GM23248 (cell line): ENCODE results near the gene DGKB. TPM values are rescaled to one million over a fixed set of nuclear protein-coding genes. Genes with fewer than 3 reads are reported as not detected.

ENCODE experiments used
- DNase-seq: peaks from one replicate; pipeline ENCODE4 v3.0.0-alpha.2; 2015
- H2AFZ ChIP-seq: fragments of 200-600 bp; sonication (generic); 2 replicates; pipeline ENCODE4 v1.6.1; 2016; ENCODE audit warnings: antibody characterized with exemption
- H3F3A ChIP-seq: fragments of 200-600 bp; sonication (generic); 2 replicates; pipeline ENCODE4 v1.6.1; 2016; ENCODE audit warnings: mild to moderate bottlenecking, antibody characterized with exemption, mixed run types; ENCODE audit not compliant: insufficient read depth
- H3K27ac ChIP-seq: fragments of 200-600 bp; sonication (generic); 2 replicates; pipeline ENCODE4 v1.5.1; 2016; ENCODE audit warnings: mild to moderate bottlenecking
- H3K27me3 ChIP-seq: fragments of 200-600 bp; sonication (generic); replicated peaks from 2 replicates; pipeline ENCODE4 v1.6.1; 2016; ENCODE audit warnings: mild to moderate bottlenecking; ENCODE audit not compliant: insufficient read depth
- H3K36me3 ChIP-seq: fragments of 200-600 bp; sonication (generic); 2 replicates; pipeline ENCODE4 v1.6.1; 2016; ENCODE audit warnings: low read depth, mild to moderate bottlenecking
- H3K4me1 ChIP-seq: fragments of 200-600 bp; sonication (generic); 2 replicates; pipeline ENCODE4 v1.6.1; 2016; ENCODE audit warnings: mild to moderate bottlenecking; ENCODE audit not compliant: insufficient read depth
- H3K4me2 ChIP-seq: fragments of 200-600 bp; sonication (generic); one replicate; pipeline ENCODE4 v1.6.1; 2016; ENCODE audit warnings: mild to moderate bottlenecking; ENCODE audit not compliant: unreplicated experiment
- H3K4me3 ChIP-seq: fragments of 200-600 bp; sonication (generic); 2 replicates; pipeline ENCODE4 v1.5.1; 2016; ENCODE audit warnings: mild to moderate bottlenecking
- H3K79me2 ChIP-seq: fragments of 200-600 bp; sonication (generic); 2 replicates; pipeline ENCODE4 v1.6.1; 2016; ENCODE audit warnings: mild to moderate bottlenecking; ENCODE audit not compliant: insufficient read depth
- H3K9ac ChIP-seq: fragments of 200-600 bp; sonication (generic); 2 replicates; pipeline ENCODE4 v1.6.1; 2016; ENCODE audit warnings: mild to moderate bottlenecking
- H3K9me2 ChIP-seq: fragments of 200-600 bp; sonication (generic); 2 replicates; pipeline ENCODE4 v1.6.1; 2016; ENCODE audit warnings: mixed run types, mild to moderate bottlenecking, moderate library complexity; ENCODE audit not compliant: insufficient read depth
- H3K9me3 ChIP-seq: fragments of 200-600 bp; sonication (generic); one replicate; pipeline ENCODE4 v1.6.1; 2017; ENCODE audit warnings: low read depth
- H4K20me1 ChIP-seq: fragments of 200-600 bp; sonication (generic); 2 replicates; pipeline ENCODE4 v1.6.0; 2016; ENCODE audit not compliant: insufficient read depth
- EZH2 ChIP-seq: fragments of 200-600 bp; sonication (generic); IDR thresholded peaks from 2 replicates; pipeline ENCODE4 v1.6.1; 2018; ENCODE audit warnings: antibody characterized with exemption, mild to moderate bottlenecking; ENCODE audit not compliant: insufficient read depth, poor library complexity, severe bottlenecking
- EZH2phosphoT487 ChIP-seq: fragments of 200-600 bp; sonication (generic); IDR thresholded peaks from 2 replicates; pipeline ENCODE4 v1.6.1; 2018; ENCODE audit warnings: antibody characterized with exemption, moderate library complexity, mild to moderate bottlenecking, low read depth; ENCODE audit not compliant: insufficient read depth
- WGBS, 2 experiments: methylation state at CpG; one replicate each; pipeline ENCODE4 v1.1.6; 2015 to 2017; ENCODE audit warnings: low lambda C conversion rate in 2 of 2, low coverage in 1 of 2; ENCODE audit errors: missing lambda C conversion rate in 2 of 2; 5-methylcytosine and 5-hydroxymethylcytosine counted together
- in situ Hi-C: fragments of 300-500 bp; cut with MboI; formaldehyde crosslinking; loops from 2 replicates; pipeline ENCODE4 v1.15.0; 2020
- polyA plus RNA-seq: library from polyadenylated mRNA; unstranded; fragments of >200 nt; fragmentation: Nextera tagmentation; extraction: Ambion mirVana; gene quantifications from 2 replicates; pipeline ENCODE4 v1.2.1, GENCODE V29; 2016
- total RNA-seq: library from RNA; depleted of rRNA; stranded (reverse); fragments of >200 nt; shearing (Covaris generic); gene quantifications from 2 replicates; pipeline ENCODE4 v1.2.3, GENCODE V29; 2014

Gene DGKB
- total and polyA plus RNA-seq, 2 experiments from 2014 or later = 0.65 to 1.7 TPM

DNA sequence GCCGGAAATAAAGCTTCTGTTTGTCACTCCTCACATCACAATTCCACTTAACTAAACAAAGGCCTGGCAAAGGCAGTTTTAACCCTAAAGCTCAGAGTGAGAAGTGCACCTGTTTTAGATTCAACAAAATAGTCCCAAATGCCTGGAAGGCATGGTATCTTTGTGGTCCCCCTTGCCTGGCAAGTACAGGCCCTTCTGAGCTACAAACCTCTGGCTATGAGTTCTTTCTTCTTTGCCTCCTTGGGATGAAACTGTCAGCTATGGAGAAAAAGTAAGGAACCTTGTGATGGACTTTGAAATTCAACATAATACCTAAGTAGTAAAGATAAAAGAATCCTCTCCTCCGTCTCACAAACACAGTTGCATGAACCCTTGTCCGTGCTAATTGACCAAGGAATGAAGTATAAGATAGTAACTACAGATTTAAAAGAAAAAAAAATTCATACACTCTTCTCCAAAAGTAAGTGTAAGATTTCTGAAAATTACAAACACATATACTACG, 668.6 kb downstream of the DGKB start:
- Histone ChIP-seq H3K9me3 (no peaks in the 10 kb centered on the region), H4K20me1 (no peaks in the 10 kb centered on the region), H3K4me3 (peak overlapping the region; percentile 10; the same call in 1 of the 2 replicates), H3K9me2 (no peaks in the 10 kb centered on the region), H2AFZ (0 out of 2 replicates have a peak overlapping the region, but pooled peaks have one; percentile 7), H3F3A (peaks cover 23% of the 10 kb centered on the region), H3K36me3 (no peaks in the 10 kb centered on the region), H3K9ac (no peak overlapping the region), H3K4me2 (peak overlapping the region; percentile 43), H3K4me1 (peaks cover 32% of the 10 kb centered on the region), H3K27ac (no peak overlapping the region; the same call in 1 of the 2 replicates), H3K79me2 (no peaks in the 10 kb centered on the region), H3K27me3 (no peaks in the 10 kb centered on the region)
- 50 to 54% methylated on average over 4 of the region's 4 CpGs for WGBS, 2 experiments
- no peak for DNase-seq
- TF ChIP-seq EZH2phosphoT487 (no peak), EZH2 (no peak)
- in situ Hi-C loops = no loop called here

DNA sequence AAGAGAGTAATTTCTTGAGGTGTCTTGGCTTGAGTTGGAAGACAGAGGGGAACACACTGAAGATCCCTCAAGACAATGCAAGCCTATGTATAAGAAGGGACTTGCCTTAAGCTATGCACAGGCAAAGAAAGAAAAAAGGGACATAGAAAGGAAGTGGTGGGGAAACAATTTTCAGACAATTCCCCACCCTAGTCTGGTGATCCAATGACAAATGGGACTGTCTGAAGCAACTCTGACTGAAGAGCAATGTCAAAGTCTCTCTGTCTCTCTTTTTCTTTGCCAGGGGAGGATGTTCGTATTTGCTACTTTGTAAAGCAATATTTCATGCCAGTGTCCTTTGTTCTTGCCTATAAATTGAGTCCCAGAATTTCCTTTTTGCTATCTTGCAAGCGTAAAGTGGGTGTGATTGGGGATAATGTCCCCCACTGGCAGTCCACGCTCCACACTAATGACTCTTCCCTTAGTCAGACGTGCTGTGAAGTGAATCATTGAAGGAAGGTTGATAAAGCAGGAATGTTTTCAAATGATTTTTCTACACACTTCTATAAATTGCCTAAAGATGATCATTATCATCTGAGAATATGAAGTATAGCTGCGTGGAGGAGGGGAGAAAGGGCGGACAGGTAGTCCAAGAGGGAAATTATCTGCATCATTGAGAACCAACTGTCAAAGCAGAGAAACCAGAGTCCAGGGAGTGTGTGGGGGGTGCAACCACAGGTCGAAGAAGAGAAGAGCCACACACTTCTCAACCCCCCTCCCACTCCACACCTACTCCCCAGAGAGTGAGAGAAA, 669.3 kb downstream of the DGKB start:
- TF ChIP-seq EZH2phosphoT487 (no peak), EZH2 (no peak)
- H3K27ac ChIP-seq = no peak overlapping the region; the same call in none of the 2 replicates
- H3K4me3 ChIP-seq = peak overlapping the region; percentile 10; the same call in 1 of the 2 replicates
- no peak overlapping the region for H3K9ac ChIP-seq
- H2AFZ ChIP-seq = 0 out of 2 replicates have a peak overlapping the region, but pooled peaks have one; percentile 7
- DNase-seq = peak; percentile 76
- peak overlapping the region; percentile 43 for H3K4me2 ChIP-seq
- peaks cover 34% of the 10 kb centered on the region for H3K4me1 ChIP-seq
- no peaks in the 10 kb centered on the region for H3K79me2 ChIP-seq
- H3F3A ChIP-seq = peaks cover 23% of the 10 kb centered on the region
- no peaks in the 10 kb centered on the region for H3K36me3 ChIP-seq
- H3K27me3 ChIP-seq = no peaks in the 10 kb centered on the region
- no peaks in the 10 kb centered on the region for H3K9me2 ChIP-seq
- 24 to 28% methylated on average over 7 of the region's 7 CpGs for WGBS, 2 experiments
- H3K9me3 ChIP-seq = no peaks in the 10 kb centered on the region
- in situ Hi-C loops = no loop called here
- H4K20me1 ChIP-seq = no peaks in the 10 kb centered on the region

DNA sequence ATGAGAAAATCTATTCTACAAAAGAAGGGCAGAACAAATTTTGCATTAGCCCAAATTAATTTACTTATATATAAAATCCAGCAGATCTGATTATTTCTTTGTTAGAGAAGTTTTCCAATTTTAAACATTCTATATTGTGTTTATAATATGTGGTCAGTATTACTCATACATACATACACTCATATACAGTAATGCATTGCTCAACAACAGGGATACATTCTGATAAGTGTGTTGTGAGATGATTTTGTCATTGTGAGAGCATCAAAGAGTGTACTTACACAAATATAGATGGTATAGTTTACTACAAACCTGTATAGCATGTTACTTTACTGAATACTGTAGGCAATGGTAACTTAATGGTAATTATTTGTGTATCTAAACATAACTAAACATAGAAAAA, 673.5 kb downstream of the DGKB start:
- H4K20me1 ChIP-seq = no peaks in the 10 kb centered on the region
- no peak for TF ChIP-seq EZH2phosphoT487
- TF ChIP-seq EZH2 = no peak
- H3K9me2 ChIP-seq = no peaks in the 10 kb centered on the region
- H3K4me2 ChIP-seq = no peak overlapping the region
- H3K4me1 ChIP-seq = peaks cover 29% of the 10 kb centered on the region
- no peak overlapping the region for H3K4me3 ChIP-seq
- H3K27ac ChIP-seq = no peak overlapping the region
- H3K9me3 ChIP-seq = no peaks in the 10 kb centered on the region
- peaks cover 17% of the 10 kb centered on the region for H3F3A ChIP-seq
- H2AFZ ChIP-seq = no peak overlapping the region
- H3K9ac ChIP-seq = no peak overlapping the region
- in situ Hi-C loops = no loop called here
- no peak for DNase-seq
- H3K79me2 ChIP-seq = no peaks in the 10 kb centered on the region
- H3K36me3 ChIP-seq = no peaks in the 10 kb centered on the region
- no peaks in the 10 kb centered on the region for H3K27me3 ChIP-seq

DNA sequence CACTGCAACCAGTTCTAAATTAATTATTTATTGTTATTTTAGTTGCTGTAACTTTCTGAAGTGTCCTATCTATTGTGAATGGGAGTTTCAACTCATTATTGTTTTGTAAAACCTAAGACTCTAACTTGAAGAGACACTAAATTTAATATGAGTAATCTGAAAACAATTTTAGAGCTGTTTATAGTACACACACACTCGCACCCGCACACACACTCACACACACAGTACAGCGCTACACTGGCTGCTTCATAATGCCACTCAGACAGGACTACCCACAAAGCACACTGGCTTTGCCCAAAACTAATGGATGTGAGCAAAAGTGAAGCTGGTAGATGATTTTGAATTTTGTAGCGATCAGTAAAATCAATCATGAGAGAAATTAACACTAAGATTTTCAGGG, 674.2 kb downstream of the DGKB start:
- no peak for TF ChIP-seq EZH2phosphoT487
- no peak for TF ChIP-seq EZH2
- Histone ChIP-seq H3K9me3 (no peaks in the 10 kb centered on the region), H3K27me3 (no peaks in the 10 kb centered on the region), H3K4me2 (no peak overlapping the region), H2AFZ (peak overlapping the region; percentile 53), H3K4me3 (no peak overlapping the region), H3K36me3 (no peaks in the 10 kb centered on the region), H3K79me2 (no peaks in the 10 kb centered on the region), H4K20me1 (no peaks in the 10 kb centered on the region), H3F3A (peaks cover 10% of the 10 kb centered on the region), H3K9ac (no peak overlapping the region), H3K4me1 (peaks cover 21% of the 10 kb centered on the region), H3K27ac (no peak overlapping the region), H3K9me2 (no peaks in the 10 kb centered on the region)
- in situ Hi-C loops = no loop called here
- DNase-seq = peak; percentile 18
- WGBS, 2 experiments = 71 to 78% methylated on average over 4 of the region's 4 CpGs

DNA sequence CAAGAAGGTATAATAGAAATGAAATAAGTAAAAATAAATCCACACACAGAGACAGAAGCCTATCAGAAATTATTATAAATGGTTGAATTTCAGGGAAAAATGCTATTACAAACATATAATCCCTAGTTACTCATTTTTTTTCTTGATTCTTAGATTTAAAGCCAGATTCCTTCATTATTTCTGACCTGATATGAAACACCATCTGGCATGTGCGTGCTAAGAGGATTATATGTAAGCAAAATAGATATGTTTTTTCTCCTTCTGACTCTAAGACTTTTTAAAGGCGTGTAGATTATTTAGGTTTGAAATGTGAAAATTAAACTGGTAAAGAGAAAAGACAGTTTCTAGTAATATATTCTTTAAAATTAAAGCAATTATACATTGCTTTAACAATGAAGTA, 676.4 kb downstream of the DGKB start:
- in situ Hi-C loops = no loop called here
- H3K4me2 ChIP-seq = no peak overlapping the region
- peaks cover 13% of the 10 kb centered on the region for H3K4me1 ChIP-seq
- no peaks in the 10 kb centered on the region for H3K79me2 ChIP-seq
- TF ChIP-seq EZH2phosphoT487 (no peak), EZH2 (no peak)
- H3K4me3 ChIP-seq = no peak overlapping the region
- H3K9me3 ChIP-seq = no peaks in the 10 kb centered on the region
- H3F3A ChIP-seq = no peaks in the 10 kb centered on the region
- DNase-seq = no peak
- WGBS, 2 experiments = 69 to 77% methylated on average over 2 of the region's 2 CpGs
- no peaks in the 10 kb centered on the region for H3K9me2 ChIP-seq
- H3K27me3 ChIP-seq = no peaks in the 10 kb centered on the region
- no peak overlapping the region for H3K9ac ChIP-seq
- no peaks in the 10 kb centered on the region for H3K36me3 ChIP-seq
- no peaks in the 10 kb centered on the region for H4K20me1 ChIP-seq
- H2AFZ ChIP-seq = no peak overlapping the region
- H3K27ac ChIP-seq = no peak overlapping the region
